Measurements from ENCODE around the gene NEDD4L. TPM values are rescaled to one million over a fixed set of nuclear protein-coding genes. Genes with fewer than 3 reads are reported as not detected.

Gene NEDD4L
- polyA plus RNA-seq, 1 donor = 93.0 TPM

- Histone ChIP-seq H3K9me3 (ENCODE audit: control insufficient read depth, low read depth, low read length) (no peaks in the 10 kb centered on the region), H3K4me3 (ENCODE audit: low read length) (no peak overlapping the region), H3K4me1 (ENCODE audit: control insufficient read depth, insufficient read depth, low read length) (peaks cover 57% of the 10 kb centered on the region), H3K36me3 (ENCODE audit: control insufficient read depth, insufficient read depth, low read length) (no peaks in the 10 kb centered on the region), H3K27ac (ENCODE audit: low read length) (no peak overlapping the region), H3K27me3 (ENCODE audit: control insufficient read depth, insufficient read depth, low read length) (no peaks in the 10 kb centered on the region)
- WGBS (ENCODE audit: insufficient coverage, low lambda C conversion rate) = no CpG with 5 or more reads among the region's 2 CpGs
- DNase-seq = no peak
Measured at GRCh38 chr18:58025733-58026132, 18.3 kb upstream of the NEDD4L start.

GRCh38 chr18:58026395-58026794, 17.6 kb upstream of the NEDD4L start:
- WGBS (ENCODE audit: insufficient coverage, low lambda C conversion rate) = 14% methylated on average over 1 of the region's 3 CpGs
- no peaks in the 10 kb centered on the region for H3K36me3 ChIP-seq (ENCODE audit: control insufficient read depth, insufficient read depth, low read length)
- H3K4me1 ChIP-seq (ENCODE audit: control insufficient read depth, insufficient read depth, low read length) = peaks cover 51% of the 10 kb centered on the region
- H3K4me3 ChIP-seq (ENCODE audit: low read length) = no peak overlapping the region
- no peaks in the 10 kb centered on the region for H3K27me3 ChIP-seq (ENCODE audit: control insufficient read depth, insufficient read depth, low read length)
- no peak overlapping the region for H3K27ac ChIP-seq (ENCODE audit: low read length)
- no peak for DNase-seq
- H3K9me3 ChIP-seq (ENCODE audit: control insufficient read depth, low read depth, low read length) = no peaks in the 10 kb centered on the region

GRCh38 chr18:58026857-58027256, 17.2 kb upstream of the NEDD4L start:
- H3K9me3 ChIP-seq (ENCODE audit: control insufficient read depth, low read depth, low read length) = no peaks in the 10 kb centered on the region
- no peak overlapping the region for H3K4me3 ChIP-seq (ENCODE audit: low read length)
- H3K4me1 ChIP-seq (ENCODE audit: control insufficient read depth, insufficient read depth, low read length) = peaks cover 48% of the 10 kb centered on the region
- no peak overlapping the region for H3K27ac ChIP-seq (ENCODE audit: low read length)
- no peak for DNase-seq
- no CpG with 5 or more reads among the region's 2 CpGs for WGBS (ENCODE audit: insufficient coverage, low lambda C conversion rate)
- no peaks in the 10 kb centered on the region for H3K36me3 ChIP-seq (ENCODE audit: control insufficient read depth, insufficient read depth, low read length)
- H3K27me3 ChIP-seq (ENCODE audit: control insufficient read depth, insufficient read depth, low read length) = no peaks in the 10 kb centered on the region

- H3K4me1 ChIP-seq (ENCODE audit: control insufficient read depth, insufficient read depth, low read length) = peaks cover 48% of the 10 kb centered on the region
- WGBS (ENCODE audit: insufficient coverage, low lambda C conversion rate) = no CpG with 5 or more reads among the region's 3 CpGs
- H3K9me3 ChIP-seq (ENCODE audit: control insufficient read depth, low read depth, low read length) = no peaks in the 10 kb centered on the region
- no peaks in the 10 kb centered on the region for H3K36me3 ChIP-seq (ENCODE audit: control insufficient read depth, insufficient read depth, low read length)
- H3K27me3 ChIP-seq (ENCODE audit: control insufficient read depth, insufficient read depth, low read length) = no peaks in the 10 kb centered on the region
- H3K4me3 ChIP-seq (ENCODE audit: low read length) = no peak overlapping the region
- H3K27ac ChIP-seq (ENCODE audit: low read length) = no peak overlapping the region
- peak in 1 of 2 donors; percentile 19 for DNase-seq
Measured at GRCh38 chr18:58027341-58027740, 16.7 kb upstream of the NEDD4L start.

- Histone ChIP-seq H3K4me1 (ENCODE audit: control insufficient read depth, insufficient read depth, low read length) (peaks cover 44% of the 10 kb centered on the region), H3K9me3 (ENCODE audit: control insufficient read depth, low read depth, low read length) (no peaks in the 10 kb centered on the region), H3K27me3 (ENCODE audit: control insufficient read depth, insufficient read depth, low read length) (no peaks in the 10 kb centered on the region), H3K4me3 (ENCODE audit: low read length) (no peak overlapping the region), H3K36me3 (ENCODE audit: control insufficient read depth, insufficient read depth, low read length) (no peaks in the 10 kb centered on the region), H3K27ac (ENCODE audit: low read length) (peak overlapping the region; percentile 26)
- no CpG with 5 or more reads among the region's 4 CpGs for WGBS (ENCODE audit: insufficient coverage, low lambda C conversion rate)
- DNase-seq = peak; percentile 30 to 45
Measured at GRCh38 chr18:58028109-58028784, 15.8 kb upstream of the NEDD4L start.

- H3K4me3 ChIP-seq (ENCODE audit: low read length) = no peak overlapping the region
- H3K9me3 ChIP-seq (ENCODE audit: control insufficient read depth, low read depth, low read length) = no peaks in the 10 kb centered on the region
- H3K27me3 ChIP-seq (ENCODE audit: control insufficient read depth, insufficient read depth, low read length) = no peaks in the 10 kb centered on the region
- WGBS (ENCODE audit: insufficient coverage, low lambda C conversion rate) = no CpG with 5 or more reads among the region's 4 CpGs
- no peak overlapping the region for H3K27ac ChIP-seq (ENCODE audit: low read length)
- no peaks in the 10 kb centered on the region for H3K36me3 ChIP-seq (ENCODE audit: control insufficient read depth, insufficient read depth, low read length)
- no peak for DNase-seq
- peaks cover 12% of the 10 kb centered on the region for H3K4me1 ChIP-seq (ENCODE audit: control insufficient read depth, insufficient read depth, low read length)
Measured at GRCh38 chr18:58032233-58032632, 11.8 kb upstream of the NEDD4L start.

GRCh38 chr18:58033216-58033615, 10.8 kb upstream of the NEDD4L start:
- no peak overlapping the region for H3K4me3 ChIP-seq (ENCODE audit: low read length)
- H3K27ac ChIP-seq (ENCODE audit: low read length) = no peak overlapping the region
- DNase-seq = no peak
- no peaks in the 10 kb centered on the region for H3K9me3 ChIP-seq (ENCODE audit: control insufficient read depth, low read depth, low read length)
- no peaks in the 10 kb centered on the region for H3K27me3 ChIP-seq (ENCODE audit: control insufficient read depth, insufficient read depth, low read length)
- WGBS (ENCODE audit: insufficient coverage, low lambda C conversion rate) = no CpG with 5 or more reads among the region's 3 CpGs
- H3K4me1 ChIP-seq (ENCODE audit: control insufficient read depth, insufficient read depth, low read length) = peaks cover 3% of the 10 kb centered on the region
- H3K36me3 ChIP-seq (ENCODE audit: control insufficient read depth, insufficient read depth, low read length) = no peaks in the 10 kb centered on the region

- no peaks in the 10 kb centered on the region for H3K9me3 ChIP-seq (ENCODE audit: control insufficient read depth, low read depth, low read length)
- H3K4me1 ChIP-seq (ENCODE audit: control insufficient read depth, insufficient read depth, low read length) = no peaks in the 10 kb centered on the region
- no peak for DNase-seq
- H3K36me3 ChIP-seq (ENCODE audit: control insufficient read depth, insufficient read depth, low read length) = no peaks in the 10 kb centered on the region
- no peak overlapping the region for H3K27ac ChIP-seq (ENCODE audit: low read length)
- H3K27me3 ChIP-seq (ENCODE audit: control insufficient read depth, insufficient read depth, low read length) = no peaks in the 10 kb centered on the region
- WGBS (ENCODE audit: insufficient coverage, low lambda C conversion rate) = 63% methylated on average over 2 of the region's 2 CpGs
- no peak overlapping the region for H3K4me3 ChIP-seq (ENCODE audit: low read length)
Measured at GRCh38 chr18:58034370-58034769, 9.7 kb upstream of the NEDD4L start.

GRCh38 chr18:58037163-58037562, 6.9 kb upstream of the NEDD4L start:
- Histone ChIP-seq H3K4me3 (ENCODE audit: low read length) (no peak overlapping the region), H3K27ac (ENCODE audit: low read length) (no peak overlapping the region), H3K27me3 (ENCODE audit: control insufficient read depth, insufficient read depth, low read length) (no peaks in the 10 kb centered on the region), H3K4me1 (ENCODE audit: control insufficient read depth, insufficient read depth, low read length) (peaks cover 10% of the 10 kb centered on the region), H3K36me3 (ENCODE audit: control insufficient read depth, insufficient read depth, low read length) (no peaks in the 10 kb centered on the region), H3K9me3 (ENCODE audit: control insufficient read depth, low read depth, low read length) (no peaks in the 10 kb centered on the region)
- DNase-seq = no peak

GRCh38 chr18:58038063-58038462, 6.0 kb upstream of the NEDD4L start:
- Histone ChIP-seq H3K9me3 (ENCODE audit: control insufficient read depth, low read depth, low read length) (no peaks in the 10 kb centered on the region), H3K27me3 (ENCODE audit: control insufficient read depth, insufficient read depth, low read length) (no peaks in the 10 kb centered on the region), H3K4me3 (ENCODE audit: low read length) (no peak overlapping the region), H3K36me3 (ENCODE audit: control insufficient read depth, insufficient read depth, low read length) (no peaks in the 10 kb centered on the region), H3K4me1 (ENCODE audit: control insufficient read depth, insufficient read depth, low read length) (peaks cover 16% of the 10 kb centered on the region), H3K27ac (ENCODE audit: low read length) (no peak overlapping the region)
- no peak for DNase-seq
- WGBS (ENCODE audit: insufficient coverage, low lambda C conversion rate) = 100% methylated on average over 2 of the region's 3 CpGs

- no CpG with 5 or more reads among the region's 4 CpGs for WGBS (ENCODE audit: insufficient coverage, low lambda C conversion rate)
- Histone ChIP-seq H3K4me3 (ENCODE audit: low read length) (no peak overlapping the region), H3K9me3 (ENCODE audit: control insufficient read depth, low read depth, low read length) (no peaks in the 10 kb centered on the region), H3K27ac (ENCODE audit: low read length) (no peak overlapping the region), H3K4me1 (ENCODE audit: control insufficient read depth, insufficient read depth, low read length) (peaks cover 25% of the 10 kb centered on the region), H3K27me3 (ENCODE audit: control insufficient read depth, insufficient read depth, low read length) (no peaks in the 10 kb centered on the region), H3K36me3 (ENCODE audit: control insufficient read depth, insufficient read depth, low read length) (no peaks in the 10 kb centered on the region)
- peak; percentile 57 to 82 for DNase-seq
Measured at GRCh38 chr18:58041633-58042032, 2.4 kb upstream of the NEDD4L start.
